ENCODE measurements around the gene UBAC2. TPM values are rescaled to one million over a fixed set of nuclear protein-coding genes. Genes with fewer than 3 reads are reported as not detected.

The UBAC2 gene
- total RNA-seq, 1 donor from 2014 or later = 36.2 TPM

GRCh38 chr13:99361197-99361596, 160.5 kb downstream of the UBAC2 start:
- no peak for DNase-seq

- no peak for DNase-seq
These were observed 161.7 kb downstream of the UBAC2 start for GRCh38 chr13:99362362-99362761.

GRCh38 chr13:99363391-99363790, 162.7 kb downstream of the UBAC2 start:
- no peak for DNase-seq

- no peak for DNase-seq
These were observed 163.3 kb downstream of the UBAC2 start for GRCh38 chr13:99363949-99364348.

GRCh38 chr13:99366075-99366987, 165.7 kb downstream of the UBAC2 start:
- no peak for DNase-seq

GRCh38 chr13:99367106-99367616, 166.5 kb downstream of the UBAC2 start:
- DNase-seq = no peak

GRCh38 chr13:99367663-99368448, 167.2 kb downstream of the UBAC2 start:
- no peak for DNase-seq

- no peak for DNase-seq
These were observed 170.0 kb downstream of the UBAC2 start for GRCh38 chr13:99370481-99371275.

GRCh38 chr13:99371956-99372355, 171.3 kb downstream of the UBAC2 start:
- no peak for DNase-seq

GRCh38 chr13:99373436-99373835, 172.8 kb downstream of the UBAC2 start:
- DNase-seq = no peak

GRCh38 chr13:99374169-99374991, 173.7 kb downstream of the UBAC2 start:
- DNase-seq = no peak

- DNase-seq = no peak
These were observed 174.5 kb downstream of the UBAC2 start for GRCh38 chr13:99374994-99375737.

- no peak for DNase-seq
These were observed 175.1 kb downstream of the UBAC2 start for GRCh38 chr13:99375738-99376080.

GRCh38 chr13:99376132-99376531, 175.5 kb downstream of the UBAC2 start:
- no peak for DNase-seq

- DNase-seq = no peak
These were observed 176.3 kb downstream of the UBAC2 start for GRCh38 chr13:99376924-99377323.

- no peak for DNase-seq
These were observed 177.0 kb downstream of the UBAC2 start for GRCh38 chr13:99377641-99378040.

- DNase-seq = no peak
These were observed 178.5 kb downstream of the UBAC2 start for GRCh38 chr13:99378985-99379733.

- no peak for DNase-seq
These were observed 179.5 kb downstream of the UBAC2 start for GRCh38 chr13:99379856-99380801.

Data from occipital lobe (tissue), 2 donors.